K562 (cell line): ENCODE measurements around the gene GULP1. TPM values are rescaled to one million over a fixed set of nuclear protein-coding genes. Genes with fewer than 3 reads are reported as not detected.
A peak's percentile ranks its signal among the peaks of the same experiment; 100 is the strongest.

Experiments
- ARID1B ChIP-seq: fragments of 450-650 bp; IDR thresholded peaks from 2 replicates; pipeline ENCODE4 v1.6.1; 2016; ENCODE audit warnings: antibody characterized with exemption, mild to moderate bottlenecking, inconsistent platforms
- SIN3A ChIP-seq, 2 experiments: fragments of 150-350 bp in 1 of 2; IDR thresholded peaks; 2 replicates each; pipeline ENCODE4 v1.6.1; 2011 to 2016; ENCODE audit warnings: borderline replicate concordance in 2 of 2, low read depth in 2 of 2, low read length in 2 of 2, mild to moderate bottlenecking in 2 of 2, moderate library complexity in 2 of 2; ENCODE audit not compliant: control insufficient read depth in 1 of 2
- ZNF175 ChIP-seq: fragments of 200-800 bp; sonication (Bioruptor generic); IDR thresholded peaks from 2 replicates; pipeline ENCODE4 v1.6.1; 2016; ENCODE audit warnings: low read depth, mild to moderate bottlenecking, missing genetic modification characterization, missing compliant biosample characterization
- polyA plus RNA-seq, 8 experiments: library from polyadenylated mRNA; depleted of rRNA in 4 of 8; stranded (reverse) in 5 of 8; unstranded in 3 of 8; fragments of >200 nt; fragmentation: Nextera tagmentation in 2 of 8; fragmentation: Illumina TruSeq in 1 of 8; extraction: Ambion mirVana in 2 of 8; extraction: Trizol in 1 of 8; gene quantifications; 2 replicates each; pipeline versions ENCODE4 v1.2.1 to v1.2.3, GENCODE V29; 2011 to 2014; ENCODE audit warnings: inconsistent platforms in 1 of 8, missing spikeins in 1 of 8
- total RNA-seq, 7 experiments: library from RNA; depleted of rRNA in 6 of 7; stranded (reverse); fragments of >200 nt in 6 of 7; fragmentation: Illumina TruSeq in 2 of 7; extraction: Trizol in 2 of 7; gene quantifications; 2 replicates each; pipeline versions ENCODE4 v1.2.1 to v1.2.3, GENCODE V29; 2011 to 2021; ENCODE audit warnings: low replicate concordance in 1 of 7
- TF ChIP-seq, protein P1 (sequence below): fragments of 450-650 bp; IDR thresholded peaks from 2 replicates; pipeline ENCODE4 v1.6.1; 2017; ENCODE audit warnings: antibody characterized with exemption, mild to moderate bottlenecking

Gene GULP1
- total and polyA plus RNA-seq, 9 of the 15 experiments (the other 6 are each of a cell fraction or from before 2014, with no cell fraction given): 8.5 to 25.3 (median 19.5) TPM

DNA sequence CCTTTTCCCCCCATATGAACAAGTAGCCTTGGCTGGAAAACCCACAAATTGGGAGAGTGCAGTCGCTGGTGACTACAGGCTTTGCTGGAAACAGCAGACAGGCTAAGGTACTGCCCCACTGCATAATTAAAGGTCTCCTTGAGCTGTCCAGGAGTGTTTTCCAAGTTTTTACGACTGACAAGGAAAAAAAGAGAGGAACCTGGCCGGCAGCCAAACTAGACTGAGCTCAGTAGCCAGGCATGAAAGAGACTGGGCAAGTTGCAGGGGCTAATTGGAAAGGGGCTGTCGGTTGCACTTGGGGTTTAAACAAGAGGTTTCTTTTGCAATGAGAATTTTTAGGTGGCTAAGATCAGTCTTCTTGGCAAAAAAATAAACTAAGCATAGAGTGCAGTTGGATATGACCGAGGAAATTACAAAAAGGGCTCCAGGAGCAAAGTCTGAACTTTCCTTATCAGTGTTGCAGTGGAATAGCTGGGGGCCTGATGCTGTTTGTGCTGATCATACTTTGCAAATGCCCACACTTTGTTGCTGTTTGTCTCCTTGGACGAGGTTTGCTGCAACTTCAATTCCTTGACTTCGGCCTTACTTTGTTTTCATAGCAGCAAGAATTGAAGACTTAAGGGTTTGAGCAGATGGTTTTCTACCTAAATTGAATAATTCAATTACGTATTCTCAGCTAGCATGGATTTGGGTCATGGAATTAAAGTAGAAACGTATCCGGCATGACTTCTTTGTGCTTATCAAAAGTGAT, 2.1 kb downstream of the GULP1 start (continued):
- TF ChIP-seq ZNF175: no peak
- TF ChIP-seq SIN3A (IDR thresholded peaks at IDR 0.05; ENCODE audit: borderline replicate concordance in 2 of 2, control insufficient read depth in 1 of 2, low read depth in 2 of 2, low read length in 2 of 2): 0 out of 4 replicates have a peak, but pooled peaks of 1 of the 2 experiments have one; percentile 21
- TF ChIP-seq, protein P1, sequence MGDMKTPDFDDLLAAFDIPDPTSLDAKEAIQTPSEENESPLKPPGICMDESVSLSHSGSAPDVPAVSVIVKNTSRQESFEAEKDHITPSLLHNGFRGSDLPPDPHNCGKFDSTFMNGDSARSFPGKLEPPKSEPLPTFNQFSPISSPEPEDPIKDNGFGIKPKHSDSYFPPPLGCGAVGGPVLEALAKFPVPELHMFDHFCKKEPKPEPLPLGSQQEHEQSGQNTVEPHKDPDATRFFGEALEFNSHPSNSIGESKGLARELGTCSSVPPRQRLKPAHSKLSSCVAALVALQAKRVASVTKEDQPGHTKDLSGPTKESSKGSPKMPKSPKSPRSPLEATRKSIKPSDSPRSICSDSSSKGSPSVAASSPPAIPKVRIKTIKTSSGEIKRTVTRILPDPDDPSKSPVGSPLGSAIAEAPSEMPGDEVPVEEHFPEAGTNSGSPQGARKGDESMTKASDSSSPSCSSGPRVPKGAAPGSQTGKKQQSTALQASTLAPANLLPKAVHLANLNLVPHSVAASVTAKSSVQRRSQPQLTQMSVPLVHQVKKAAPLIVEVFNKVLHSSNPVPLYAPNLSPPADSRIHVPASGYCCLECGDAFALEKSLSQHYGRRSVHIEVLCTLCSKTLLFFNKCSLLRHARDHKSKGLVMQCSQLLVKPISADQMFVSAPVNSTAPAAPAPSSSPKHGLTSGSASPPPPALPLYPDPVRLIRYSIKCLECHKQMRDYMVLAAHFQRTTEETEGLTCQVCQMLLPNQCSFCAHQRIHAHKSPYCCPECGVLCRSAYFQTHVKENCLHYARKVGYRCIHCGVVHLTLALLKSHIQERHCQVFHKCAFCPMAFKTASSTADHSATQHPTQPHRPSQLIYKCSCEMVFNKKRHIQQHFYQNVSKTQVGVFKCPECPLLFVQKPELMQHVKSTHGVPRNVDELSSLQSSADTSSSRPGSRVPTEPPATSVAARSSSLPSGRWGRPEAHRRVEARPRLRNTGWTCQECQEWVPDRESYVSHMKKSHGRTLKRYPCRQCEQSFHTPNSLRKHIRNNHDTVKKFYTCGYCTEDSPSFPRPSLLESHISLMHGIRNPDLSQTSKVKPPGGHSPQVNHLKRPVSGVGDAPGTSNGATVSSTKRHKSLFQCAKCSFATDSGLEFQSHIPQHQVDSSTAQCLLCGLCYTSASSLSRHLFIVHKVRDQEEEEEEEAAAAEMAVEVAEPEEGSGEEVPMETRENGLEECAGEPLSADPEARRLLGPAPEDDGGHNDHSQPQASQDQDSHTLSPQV: 0 out of 2 replicates have a peak, but pooled peaks have one; percentile 18
- 0 out of 2 replicates have a peak, but pooled peaks have one; percentile 18 for TF ChIP-seq ARID1B
